AG10803 (cell line): ENCODE results near the gene YIF1A.
"Not testable (repeated sequence)": the region's sequence is repeated elsewhere in the genome, so short reads cannot be mapped to it uniquely, and the experiment has no call there.

ENCODE experiments used
- DNase-seq: peaks from one replicate; pipeline ENCODE4 v3.0.0; 2010; ENCODE audit warnings: low read depth
- H3K4me3 ChIP-seq: 2 replicates; pipeline ENCODE4 v1.5.1; 2011; ENCODE audit warnings: mild to moderate bottlenecking, low read length, control low read depth
- CTCF ChIP-seq: conservative IDR thresholded peaks from 2 replicates; pipeline ENCODE4 v1.5.1; 2011; ENCODE audit warnings: mild to moderate bottlenecking, low read length, control low read depth, inconsistent platforms

The YIF1A gene

DNA sequence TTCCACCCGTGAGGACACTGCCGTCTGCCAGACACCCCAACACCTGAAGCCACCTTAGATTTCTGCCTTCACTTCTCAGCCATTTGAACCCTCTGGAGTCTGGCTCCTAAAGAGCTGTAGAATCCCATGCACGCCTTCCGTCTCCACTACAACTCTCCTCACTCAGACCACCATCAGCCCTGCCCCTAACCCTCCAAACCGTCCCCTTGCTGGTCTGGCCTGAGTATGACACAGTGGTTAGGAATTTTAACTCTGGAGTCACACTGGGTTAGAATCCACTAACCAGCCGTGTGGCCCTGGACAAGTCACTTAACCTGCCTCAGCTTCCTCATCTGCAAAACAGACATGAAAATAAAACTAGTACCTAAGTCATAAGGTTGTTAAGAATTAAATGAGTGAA is 7.9 kb downstream of the YIF1A start:
- DNase-seq: no peak
- TF ChIP-seq CTCF: no peak
- H3K4me3 ChIP-seq: no peak overlapping the region

- DNase-seq: no peak
- H3K4me3 ChIP-seq: no peak overlapping the region
- TF ChIP-seq CTCF: no peak
Observed at GRCh38 chr11:66280428-66280827, 8.5 kb downstream of the YIF1A start.

DNA sequence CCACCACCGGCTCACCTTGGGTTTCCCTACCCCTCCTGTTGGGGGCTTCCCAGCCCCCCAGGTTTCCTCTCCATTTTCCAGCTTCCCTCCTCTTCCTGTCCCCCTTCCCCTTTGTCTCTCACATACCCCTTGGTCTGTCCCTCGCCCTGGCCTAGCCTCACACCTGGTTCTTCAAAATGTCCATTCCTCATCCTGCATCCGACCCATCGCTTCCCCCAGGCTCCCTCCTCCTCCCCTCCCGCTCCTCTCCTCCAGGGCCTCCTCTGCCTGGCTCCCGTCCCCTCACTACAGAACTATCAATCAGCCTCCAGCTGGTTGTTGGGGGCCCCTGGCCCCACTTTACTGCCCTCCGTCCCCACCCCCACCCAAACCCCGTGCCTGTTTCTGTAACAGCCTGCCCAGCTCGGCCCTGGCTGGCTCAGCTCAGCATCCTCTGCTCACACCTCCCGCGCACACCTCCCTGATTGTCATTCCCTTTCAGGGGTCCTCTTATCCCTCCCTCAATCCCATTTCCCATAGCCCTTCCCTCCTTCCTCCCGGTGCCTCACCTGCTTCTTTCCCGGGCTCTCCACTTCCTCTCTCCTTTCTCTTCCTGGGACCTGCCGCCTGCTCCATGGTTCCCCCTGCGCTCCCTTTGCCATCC is 9.7 kb downstream of the YIF1A start:
- no peak for TF ChIP-seq CTCF
- no peak for DNase-seq
- H3K4me3 ChIP-seq: no peak overlapping the region

DNA sequence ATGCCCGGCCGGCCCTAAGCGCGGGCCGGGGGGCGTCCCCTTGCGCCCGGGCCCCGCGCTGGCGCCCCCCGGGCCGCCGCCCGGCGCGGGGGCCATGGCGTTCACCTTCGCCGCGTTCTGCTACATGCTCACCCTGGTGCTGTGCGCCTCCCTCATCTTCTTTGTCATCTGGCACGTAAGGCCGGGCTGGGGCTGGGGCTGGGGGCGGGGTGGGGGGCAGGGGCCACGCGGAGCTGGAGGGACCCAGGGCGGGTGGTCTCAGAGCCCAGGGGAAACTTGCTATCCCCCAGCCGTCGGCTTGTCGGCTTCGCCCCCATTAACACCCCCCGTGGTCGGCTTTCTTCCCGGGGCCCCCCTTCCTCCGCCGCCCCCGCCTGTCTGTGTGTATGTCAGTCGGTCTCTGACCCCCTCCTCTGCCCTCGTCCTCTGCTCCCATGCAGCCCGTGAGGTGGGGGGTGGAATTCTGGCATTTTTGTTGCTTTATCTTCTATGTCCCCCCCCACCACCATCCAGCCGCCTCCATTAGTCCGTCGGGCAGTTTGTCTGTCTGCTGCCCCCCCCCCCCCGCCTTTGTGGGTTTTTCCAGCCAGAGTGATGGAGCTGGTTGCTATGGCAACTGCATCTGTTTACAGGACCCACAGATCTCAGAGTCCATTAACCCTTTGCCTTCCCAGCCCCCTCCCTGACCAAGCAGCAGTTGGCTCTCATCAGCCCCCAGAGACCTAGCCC is 10.4 kb downstream of the YIF1A start:
- TF ChIP-seq CTCF: no peak
- no peak overlapping the region for H3K4me3 ChIP-seq
- peak; percentile 20 for DNase-seq

DNA sequence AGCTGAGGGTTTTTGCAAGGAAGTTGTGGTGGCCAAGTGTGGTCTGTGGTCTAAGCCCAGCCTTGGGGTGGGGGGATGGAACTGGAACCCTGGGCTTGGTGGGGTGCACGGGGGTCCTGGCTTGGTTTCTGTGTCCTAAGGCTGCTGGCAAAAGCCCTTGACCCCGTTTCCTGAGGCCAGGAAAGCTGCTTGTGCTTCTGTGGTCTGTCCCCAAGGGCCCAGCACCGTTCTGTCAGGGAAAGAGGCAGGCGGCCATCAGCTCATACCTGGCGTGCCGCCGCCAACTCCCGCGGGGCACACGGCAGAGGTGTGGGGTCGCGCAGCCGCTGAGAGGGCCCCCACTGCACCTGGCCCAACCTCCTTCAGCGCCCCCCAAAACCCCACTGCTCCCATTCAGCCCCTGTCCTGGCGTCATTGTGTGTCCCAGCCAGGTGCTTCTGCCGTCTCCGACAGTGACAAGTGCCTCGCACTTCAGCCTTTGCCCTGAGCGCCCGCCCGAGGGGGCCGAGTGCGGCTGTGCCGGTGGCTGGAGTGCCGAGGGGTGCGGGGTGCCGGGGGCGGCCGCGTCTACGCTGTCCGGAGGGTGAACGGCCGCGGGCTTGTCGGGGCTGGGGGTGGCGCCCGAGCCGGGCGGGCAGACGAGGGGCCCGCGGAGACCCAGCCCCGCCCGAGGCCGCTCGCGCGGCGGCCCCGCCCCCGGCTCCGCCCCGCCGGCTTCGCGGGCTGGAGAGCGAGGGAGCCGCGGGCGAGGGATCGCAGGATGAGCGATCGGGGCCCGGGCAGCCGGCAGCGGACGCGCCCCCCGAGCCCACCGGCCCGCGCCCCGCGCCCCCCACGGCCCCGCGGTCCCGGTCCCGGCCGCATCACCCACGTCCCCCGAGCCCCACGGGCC is 11.2 kb downstream of the YIF1A start, which contains the start of gene CNIH2:
CNIH2 (plus strand) TSS at position 705 of the 892 bp plus-strand sequence. CDS start 282 bp downstream, outside the sequence.
- DNase-seq: no peak
- TF ChIP-seq CTCF: no peak
- no peak within 1 kb of the TSS for H3K4me3 ChIP-seq

DNA sequence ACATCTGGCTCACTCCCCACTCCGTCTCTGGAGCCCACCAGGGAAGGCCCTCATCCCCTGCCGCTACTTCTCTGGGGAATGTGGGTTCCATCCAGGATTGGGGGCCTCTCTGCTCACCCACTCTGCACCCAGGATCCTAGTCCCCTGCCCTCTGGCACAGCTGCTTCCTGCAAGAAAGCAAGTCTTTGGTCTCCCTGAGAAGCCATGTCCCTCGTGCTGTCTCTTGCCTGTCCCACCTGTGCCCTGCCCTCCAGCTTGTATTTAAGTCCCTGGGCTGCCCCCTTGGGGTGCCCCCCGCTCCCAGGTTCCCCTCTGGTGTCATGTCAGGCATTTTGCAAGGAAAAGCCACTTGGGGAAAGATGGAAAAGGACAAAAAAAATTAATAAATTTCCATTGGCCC is 11.9 kb downstream of the YIF1A start:
- H3K4me3 ChIP-seq, DNase-seq: not testable (repeated sequence)

- not testable (repeated sequence) for DNase-seq
Observed at GRCh38 chr11:66276619-66277018, 12.3 kb downstream of the YIF1A start.

More at GRCh38 chr11:66276619-66277018, 12.3 kb downstream of the YIF1A start:
- not testable (repeated sequence) for H3K4me3 ChIP-seq
